ENCODE results near the gene TCF7L1.

The TCF7L1 gene

DNA sequence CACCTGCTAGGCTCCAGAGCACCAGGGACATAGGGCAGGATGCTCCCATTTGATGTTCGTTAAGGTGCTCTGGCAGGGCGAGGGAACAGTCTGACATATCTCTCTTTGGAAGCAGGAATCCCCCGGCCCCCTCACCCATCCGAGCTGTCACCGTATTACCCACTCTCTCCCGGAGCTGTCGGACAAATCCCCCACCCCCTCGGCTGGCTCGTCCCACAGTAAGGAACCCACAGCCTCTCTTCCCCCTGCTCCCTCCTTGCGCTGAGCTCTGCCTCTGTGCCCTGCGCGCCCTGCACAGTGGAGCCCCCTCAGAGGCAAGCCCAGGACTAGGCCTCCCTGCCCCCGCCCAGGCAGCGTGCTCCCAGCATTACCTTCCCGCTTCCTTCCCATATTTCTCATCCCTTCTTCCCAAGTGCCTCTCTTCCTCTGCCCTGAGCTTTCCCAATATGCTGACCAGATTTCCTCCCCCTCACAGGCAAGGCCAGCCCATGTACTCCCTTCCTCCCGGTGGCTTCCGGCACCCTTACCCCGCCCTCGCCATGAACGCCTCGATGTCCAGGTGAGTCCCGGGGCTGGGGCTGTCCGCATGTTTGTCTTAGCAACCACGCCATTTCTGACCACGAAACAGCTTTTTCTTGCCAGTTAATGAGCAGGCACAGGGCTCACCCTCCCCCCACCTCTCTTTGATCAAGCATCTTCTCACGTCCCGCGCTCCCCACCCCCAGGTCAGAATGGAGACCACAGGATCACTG, 170.8 kb downstream of the TCF7L1 start:
- TF ChIP-seq, protein P1, sequence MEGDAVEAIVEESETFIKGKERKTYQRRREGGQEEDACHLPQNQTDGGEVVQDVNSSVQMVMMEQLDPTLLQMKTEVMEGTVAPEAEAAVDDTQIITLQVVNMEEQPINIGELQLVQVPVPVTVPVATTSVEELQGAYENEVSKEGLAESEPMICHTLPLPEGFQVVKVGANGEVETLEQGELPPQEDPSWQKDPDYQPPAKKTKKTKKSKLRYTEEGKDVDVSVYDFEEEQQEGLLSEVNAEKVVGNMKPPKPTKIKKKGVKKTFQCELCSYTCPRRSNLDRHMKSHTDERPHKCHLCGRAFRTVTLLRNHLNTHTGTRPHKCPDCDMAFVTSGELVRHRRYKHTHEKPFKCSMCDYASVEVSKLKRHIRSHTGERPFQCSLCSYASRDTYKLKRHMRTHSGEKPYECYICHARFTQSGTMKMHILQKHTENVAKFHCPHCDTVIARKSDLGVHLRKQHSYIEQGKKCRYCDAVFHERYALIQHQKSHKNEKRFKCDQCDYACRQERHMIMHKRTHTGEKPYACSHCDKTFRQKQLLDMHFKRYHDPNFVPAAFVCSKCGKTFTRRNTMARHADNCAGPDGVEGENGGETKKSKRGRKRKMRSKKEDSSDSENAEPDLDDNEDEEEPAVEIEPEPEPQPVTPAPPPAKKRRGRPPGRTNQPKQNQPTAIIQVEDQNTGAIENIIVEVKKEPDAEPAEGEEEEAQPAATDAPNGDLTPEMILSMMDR (IDR thresholded peaks at IDR 0.05; ENCODE audit: low read depth, low read length, missing control alignments): no peak
- no peak for DNase-seq (ENCODE audit: low read depth)
- no peak overlapping the region for H3K4me3 ChIP-seq (ENCODE audit: low read depth, low read length)
- in situ Hi-C loops (cut with HindIII; ENCODE audit: low sequenced_read_pairs): no loop called here

DNA sequence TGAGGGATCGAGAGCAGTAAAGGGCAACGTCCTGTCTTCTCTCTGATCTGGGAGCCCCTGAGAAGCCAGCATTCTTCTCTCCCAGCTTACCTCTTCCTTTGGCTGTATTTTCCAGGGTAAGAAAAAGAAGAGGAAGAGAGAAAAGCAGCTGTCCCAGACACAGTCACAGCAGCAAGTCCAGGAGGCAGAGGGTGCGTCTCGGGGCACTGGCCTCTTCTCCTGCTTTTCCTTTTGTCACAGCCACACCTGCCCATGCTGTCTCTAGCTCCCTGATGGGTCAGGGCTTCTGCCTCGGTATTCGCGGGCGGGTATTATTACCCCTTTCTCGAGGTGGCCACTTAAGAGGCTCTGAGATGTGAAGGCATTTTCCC, 174.3 kb downstream of the TCF7L1 start:
- no peak overlapping the region for H3K4me3 ChIP-seq (ENCODE audit: low read depth, low read length)
- DNase-seq (ENCODE audit: low read depth): no peak
- TF ChIP-seq, protein P1 (IDR thresholded peaks at IDR 0.05; ENCODE audit: low read depth, low read length, missing control alignments): no peak
- in situ Hi-C loops (cut with HindIII; ENCODE audit: low sequenced_read_pairs): no loop called here

DNA sequence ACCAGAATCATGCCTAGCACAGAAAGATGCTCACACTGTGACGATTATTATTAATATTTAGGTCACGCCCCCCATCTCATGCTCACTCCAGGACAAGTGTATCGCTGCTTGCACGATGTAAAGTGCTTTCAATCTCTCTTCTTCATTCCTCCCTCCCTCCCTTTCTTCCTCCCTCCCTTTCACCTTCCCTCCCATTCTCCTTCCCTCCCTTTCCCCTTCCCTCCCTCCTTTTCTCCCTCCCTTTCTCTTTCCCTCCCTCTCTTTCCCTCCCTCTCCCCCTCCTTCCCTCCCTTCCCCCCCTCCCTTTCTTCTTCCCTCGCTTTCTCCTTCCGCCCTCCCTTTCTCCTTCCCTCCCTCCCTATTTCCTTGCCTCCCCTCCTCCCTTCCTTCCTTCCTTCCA, 175.0 kb downstream of the TCF7L1 start:
- in situ Hi-C loops (cut with HindIII; ENCODE audit: low sequenced_read_pairs): no loop called here
- TF ChIP-seq, protein P1 (IDR thresholded peaks at IDR 0.05; ENCODE audit: low read depth, low read length, missing control alignments): no peak
- DNase-seq (ENCODE audit: low read depth): no peak
- no peak overlapping the region for H3K4me3 ChIP-seq (ENCODE audit: low read depth, low read length)

DNA sequence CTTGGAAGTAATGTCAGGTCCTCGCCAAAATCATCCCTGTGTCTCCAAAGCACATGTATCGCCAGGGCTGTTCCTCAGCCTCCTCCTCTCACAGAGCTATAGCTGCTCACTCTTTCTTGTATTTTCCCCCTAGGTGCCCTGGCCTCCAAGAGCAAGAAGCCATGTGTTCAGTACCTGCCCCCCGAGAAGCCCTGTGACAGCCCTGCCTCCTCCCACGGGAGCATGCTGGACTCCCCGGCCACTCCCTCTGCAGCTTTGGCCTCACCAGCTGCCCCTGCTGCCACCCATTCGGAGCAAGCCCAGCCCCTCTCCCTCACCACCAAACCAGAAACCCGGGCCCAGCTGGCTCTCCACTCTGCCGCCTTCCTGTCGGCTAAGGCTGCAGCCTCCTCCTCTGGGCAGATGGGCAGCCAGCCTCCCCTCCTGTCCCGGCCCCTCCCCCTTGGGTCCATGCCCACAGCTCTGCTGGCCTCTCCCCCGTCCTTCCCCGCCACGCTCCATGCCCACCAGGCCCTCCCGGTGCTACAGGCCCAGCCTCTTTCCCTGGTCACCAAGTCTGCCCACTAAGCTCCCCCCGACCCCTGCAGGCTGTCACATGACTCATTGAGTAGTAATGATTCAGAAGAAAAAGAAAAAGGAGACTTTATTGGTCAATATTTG, 175.8 kb downstream of the TCF7L1 start:
- no peak overlapping the region for H3K4me3 ChIP-seq (ENCODE audit: low read depth, low read length)
- no peak for DNase-seq (ENCODE audit: low read depth)
- TF ChIP-seq, protein P1 (IDR thresholded peaks at IDR 0.05; ENCODE audit: low read depth, low read length, missing control alignments): no peak
- in situ Hi-C loops (cut with HindIII; ENCODE audit: low sequenced_read_pairs): no loop called here

DNA sequence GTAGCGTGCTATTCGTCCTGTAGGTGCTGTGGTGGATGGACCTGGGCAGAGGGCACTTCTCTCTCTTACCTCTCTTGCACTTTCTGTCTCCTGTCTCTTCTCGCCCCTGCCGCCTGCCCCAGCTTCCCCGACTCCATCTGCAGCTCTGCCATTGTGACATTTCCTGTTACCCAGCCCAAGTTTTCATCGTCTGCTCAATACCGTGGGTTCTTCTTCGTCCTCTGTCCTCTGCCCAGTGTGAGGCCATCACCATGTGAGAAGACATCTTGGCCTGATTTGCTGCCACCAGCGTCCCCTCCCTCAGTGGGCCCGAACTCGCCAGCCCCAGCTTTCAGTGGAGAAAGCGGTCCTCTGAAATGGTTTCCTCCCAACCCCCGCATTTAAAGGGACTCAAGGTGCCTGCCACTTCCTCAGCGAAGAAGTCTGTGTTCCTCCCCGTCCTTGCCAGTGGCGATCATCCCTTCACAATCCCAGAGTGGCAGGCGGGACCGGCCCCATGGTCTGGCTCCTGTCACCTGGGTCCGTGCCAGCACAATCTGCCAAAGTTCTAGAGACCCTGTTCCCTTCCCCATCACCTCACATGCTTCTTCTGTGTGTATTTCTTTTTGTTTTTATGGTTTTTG, 176.6 kb downstream of the TCF7L1 start:
- no peak for DNase-seq (ENCODE audit: low read depth)
- H3K4me3 ChIP-seq (ENCODE audit: low read depth, low read length): no peak overlapping the region
- TF ChIP-seq, protein P1 (IDR thresholded peaks at IDR 0.05; ENCODE audit: low read depth, low read length, missing control alignments): no peak
- in situ Hi-C loops (cut with HindIII; ENCODE audit: low sequenced_read_pairs): no loop called here

DNA sequence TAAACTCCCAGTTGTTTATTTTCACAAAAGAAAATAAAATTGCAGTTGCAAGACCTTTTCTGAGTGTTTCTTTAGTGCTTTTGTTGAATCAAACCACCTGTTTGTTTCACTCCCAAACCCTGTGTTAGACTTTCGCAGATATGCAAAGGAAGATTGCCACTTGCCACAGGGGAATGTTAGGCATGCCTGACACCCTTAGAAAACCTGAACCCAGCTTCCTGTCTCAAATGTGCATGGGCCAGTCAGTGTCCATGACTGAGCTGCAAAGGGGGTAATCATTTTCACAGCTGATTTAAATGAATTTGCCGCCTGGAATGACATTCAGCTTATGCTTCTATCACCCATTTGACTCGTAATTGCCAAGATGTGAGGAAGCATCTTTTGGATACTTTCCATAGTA, 177.1 kb downstream of the TCF7L1 start:
- in situ Hi-C loops (cut with HindIII; ENCODE audit: low sequenced_read_pairs): no loop called here
- DNase-seq (ENCODE audit: low read depth): no peak
- no peak overlapping the region for H3K4me3 ChIP-seq (ENCODE audit: low read depth, low read length)
- TF ChIP-seq, protein P1 (IDR thresholded peaks at IDR 0.05; ENCODE audit: low read depth, low read length, missing control alignments): no peak

Measured in astrocyte of the cerebellum (primary cell).